Keratinocyte (primary cell): ENCODE data around the gene NT5C1A. TPM values are rescaled to one million over a fixed set of nuclear protein-coding genes. Genes with fewer than 3 reads are reported as not detected.

Experiments used
- DNase-seq: peaks from one replicate; pipeline ENCODE4 v3.0.0-alpha.2; 2011; ENCODE audit warnings: low read depth, missing footprints, low spot score
- FAIRE-seq: peaks from 2 replicates; lab custom pipeline; 2011; peaks lifted over from hg19 to GRCh38; lab: Jason Lieb, UNC
- H2AFZ ChIP-seq: 2 replicates; pipeline ENCODE4 v1.6.0; 2012; ENCODE audit warnings: low read length, control low read depth, inconsistent platforms; ENCODE audit not compliant: control insufficient read depth
- H3K27ac ChIP-seq: 2 replicates; pipeline ENCODE4 v1.5.1; 2011; ENCODE audit warnings: low read length; ENCODE audit not compliant: control insufficient read depth, insufficient read depth
- H3K27me3 ChIP-seq: 3 replicates; pipeline ENCODE4 v1.6.0; 2011; ENCODE audit warnings: low read length; ENCODE audit not compliant: control insufficient read depth, insufficient read depth; ENCODE audit errors: extremely low read depth
- H3K36me3 ChIP-seq, 2 experiments: 2 replicates in 1 of 2; 3 replicates in 1 of 2; pipeline ENCODE4 v1.5.1; 2011; ENCODE audit warnings: low read length in 2 of 2, mild to moderate bottlenecking in 1 of 2; ENCODE audit not compliant: control insufficient read depth in 2 of 2, insufficient read depth in 2 of 2; ENCODE audit errors: extremely low read depth in 1 of 2
- H3K4me1 ChIP-seq: 3 replicates; pipeline ENCODE4 v1.5.1; 2011; ENCODE audit warnings: low read length; ENCODE audit not compliant: control insufficient read depth, insufficient read depth; ENCODE audit errors: extremely low read depth
- H3K4me2 ChIP-seq: 3 replicates; pipeline ENCODE4 v1.6.0; 2011; ENCODE audit warnings: low read depth, low read length; ENCODE audit not compliant: control insufficient read depth, insufficient read depth; ENCODE audit errors: extremely low read depth
- H3K4me3 ChIP-seq, 3 experiments: fragments of 200-600 bp in 1 of 3; sonication (generic) in 1 of 3; 2 replicates in 2 of 3; 3 replicates in 1 of 3; pipeline ENCODE4 v1.5.1; 2011 to 2016; ENCODE audit warnings: low read length in 3 of 3, mild to moderate bottlenecking in 3 of 3, control low read depth in 2 of 3, inconsistent platforms in 1 of 3, low read depth in 1 of 3, mixed read lengths in 1 of 3, mixed run types in 1 of 3, moderate library complexity in 1 of 3; ENCODE audit not compliant: control insufficient read depth in 2 of 3, insufficient read depth in 2 of 3; ENCODE audit errors: extremely low read depth in 1 of 3
- H3K79me2 ChIP-seq: 2 replicates; pipeline ENCODE4 v1.6.0; 2012; ENCODE audit warnings: low read length; ENCODE audit not compliant: control insufficient read depth, insufficient read depth
- H3K9ac ChIP-seq: 3 replicates; pipeline ENCODE4 v1.6.0; 2011; ENCODE audit warnings: low read length; ENCODE audit not compliant: control insufficient read depth, insufficient read depth; ENCODE audit errors: extremely low read depth
- H3K9me1 ChIP-seq: 3 replicates; pipeline ENCODE4 v1.6.0; 2011; ENCODE audit warnings: low read length; ENCODE audit not compliant: control insufficient read depth, insufficient read depth; ENCODE audit errors: extremely low read depth
- H3K9me3 ChIP-seq: 2 replicates; pipeline ENCODE4 v1.5.1; 2012; ENCODE audit warnings: low read depth, low read length; ENCODE audit not compliant: control insufficient read depth
- H4K20me1 ChIP-seq: 3 replicates; pipeline ENCODE4 v1.6.0; 2011; ENCODE audit warnings: low read length; ENCODE audit not compliant: control insufficient read depth, insufficient read depth; ENCODE audit errors: extremely low read depth
- EZH2 ChIP-seq: IDR thresholded peaks from one replicate; pipeline ENCODE4 v1.6.1; 2012; ENCODE audit warnings: inconsistent platforms, mild to moderate bottlenecking, low read length, moderate library complexity
- dilution Hi-C: fragments of 300-500 bp; cut with MboI; formaldehyde crosslinking; loops from one replicate; pipeline ENCODE4 v1.7.0; 2020; ENCODE audit warnings: low sequenced_read_pairs; ENCODE audit not compliant: extremely low pct_ligation_motif_present
- polyA plus RNA-seq, 5 experiments: library from polyadenylated mRNA; depleted of rRNA in 3 of 5; stranded (reverse) in 3 of 5; stranded (forward) in 1 of 5; unstranded in 1 of 5; fragments of >200 nt; gene quantifications; 1 replicate in 1 of 5; 2 replicates in 3 of 5; 3 replicates in 1 of 5; pipeline versions ENCODE4 v1.2.1 to v1.2.3, GENCODE V29; 2011 to 2012; ENCODE audit warnings: missing spikeins in 2 of 5, low read depth in 1 of 5, low replicate concordance in 1 of 5
- TF ChIP-seq, protein P1 (sequence below), 3 experiments: IDR thresholded peaks in 1 of 3; conservative IDR thresholded peaks in 1 of 3; optimal IDR thresholded peaks in 1 of 3; 2 replicates in 2 of 3; 3 replicates in 1 of 3; pipeline versions ENCODE3 to v1.5.1; 2011; ENCODE audit warnings: low read length in 3 of 3, mild to moderate bottlenecking in 3 of 3, moderate library complexity in 2 of 3, control low read depth in 1 of 3, inconsistent platforms in 1 of 3; ENCODE audit not compliant: insufficient read depth in 2 of 3; ENCODE audit errors: extremely low read depth in 1 of 3

Gene NT5C1A
- polyA plus RNA-seq, 1 donor (not counting 4 experiments of a cell fraction or from before 2014, with no cell fraction given), result not detected

DNA sequence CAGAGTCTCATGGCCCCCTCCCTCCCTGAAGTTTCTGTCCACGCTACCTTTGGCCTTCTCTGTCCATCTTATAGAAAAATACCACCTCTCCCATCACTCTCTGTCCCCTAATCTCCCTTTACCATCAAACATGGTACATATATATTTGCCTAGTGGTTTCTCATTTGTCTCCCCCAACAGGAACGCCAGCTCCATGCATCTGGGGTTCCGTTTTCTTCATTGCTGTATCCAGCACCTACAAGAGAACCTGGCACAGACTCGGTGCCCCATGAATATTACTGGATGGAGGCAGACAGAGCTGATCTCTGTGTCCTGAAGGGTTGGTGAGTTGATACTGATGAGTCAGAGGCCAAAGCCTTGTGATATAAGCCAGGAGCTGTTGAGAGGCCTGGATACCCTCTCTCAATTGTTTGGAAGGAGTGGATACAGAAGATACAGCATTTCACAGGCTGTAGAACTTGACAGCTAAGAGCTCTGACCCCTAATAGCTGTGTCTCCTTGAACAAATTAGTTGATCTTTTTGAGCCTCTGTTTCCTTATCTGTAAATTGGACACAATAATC lies 54.3 kb downstream of the NT5C1A start:
- Histone ChIP-seq H3K9me1 (no peaks in the 10 kb centered on the region), H3K9me3 (no peaks in the 10 kb centered on the region), H3K4me1 (no peaks in the 10 kb centered on the region), H3K79me2 (no peaks in the 10 kb centered on the region), H3K27me3 (no peaks in the 10 kb centered on the region), H3K27ac (no peak overlapping the region), H3K9ac (no peak overlapping the region), H3K4me2 (no peak overlapping the region), H2AFZ (no peak overlapping the region), H3K36me3 (no peaks in the 10 kb centered on the region), H3K4me3 (no peak overlapping the region), H4K20me1 (no peaks in the 10 kb centered on the region)
- dilution Hi-C loops, result no loop called here
- TF ChIP-seq, protein P1, sequence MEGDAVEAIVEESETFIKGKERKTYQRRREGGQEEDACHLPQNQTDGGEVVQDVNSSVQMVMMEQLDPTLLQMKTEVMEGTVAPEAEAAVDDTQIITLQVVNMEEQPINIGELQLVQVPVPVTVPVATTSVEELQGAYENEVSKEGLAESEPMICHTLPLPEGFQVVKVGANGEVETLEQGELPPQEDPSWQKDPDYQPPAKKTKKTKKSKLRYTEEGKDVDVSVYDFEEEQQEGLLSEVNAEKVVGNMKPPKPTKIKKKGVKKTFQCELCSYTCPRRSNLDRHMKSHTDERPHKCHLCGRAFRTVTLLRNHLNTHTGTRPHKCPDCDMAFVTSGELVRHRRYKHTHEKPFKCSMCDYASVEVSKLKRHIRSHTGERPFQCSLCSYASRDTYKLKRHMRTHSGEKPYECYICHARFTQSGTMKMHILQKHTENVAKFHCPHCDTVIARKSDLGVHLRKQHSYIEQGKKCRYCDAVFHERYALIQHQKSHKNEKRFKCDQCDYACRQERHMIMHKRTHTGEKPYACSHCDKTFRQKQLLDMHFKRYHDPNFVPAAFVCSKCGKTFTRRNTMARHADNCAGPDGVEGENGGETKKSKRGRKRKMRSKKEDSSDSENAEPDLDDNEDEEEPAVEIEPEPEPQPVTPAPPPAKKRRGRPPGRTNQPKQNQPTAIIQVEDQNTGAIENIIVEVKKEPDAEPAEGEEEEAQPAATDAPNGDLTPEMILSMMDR (optimal IDR thresholded peaks at IDR 0.05 in 1 of 3, IDR thresholded peaks at IDR 0.05 in 1 of 3, conservative IDR thresholded peaks at IDR 0.05 in 1 of 3; ENCODE audit: extremely low read depth in 1 of 3, insufficient read depth in 2 of 3, low read length in 3 of 3), result no peak
- no peak for TF ChIP-seq EZH2
- FAIRE-seq, result no peak
- no peak for DNase-seq

DNA sequence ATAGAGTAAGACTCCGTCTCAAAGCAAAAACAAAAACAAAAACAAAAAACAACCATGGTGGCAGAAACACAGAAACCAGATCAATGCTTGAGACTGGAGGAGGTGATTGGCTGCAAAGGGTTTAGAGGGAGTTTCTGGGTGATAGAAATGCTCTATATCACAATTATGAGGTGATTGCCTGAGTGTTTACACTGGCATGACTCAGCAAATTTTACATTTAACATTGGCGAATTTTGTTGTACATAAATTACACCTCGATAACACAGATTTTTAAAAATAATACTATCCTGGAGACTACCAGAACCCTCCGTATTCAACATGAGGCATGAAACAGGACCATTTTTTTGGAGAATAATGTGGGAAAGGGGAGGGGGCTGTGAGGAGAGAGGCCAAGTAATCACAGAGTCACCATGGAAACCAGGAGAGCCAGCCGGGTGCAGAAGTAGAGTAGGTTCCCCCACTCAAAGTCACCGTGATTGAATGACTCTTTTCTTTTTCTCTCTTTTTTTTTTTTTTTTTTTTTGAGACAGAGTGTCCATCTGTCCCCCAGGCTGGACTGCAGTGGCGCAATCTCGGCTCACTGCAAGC lies 56.7 kb downstream of the NT5C1A start:
- Histone ChIP-seq H3K27me3 (no peaks in the 10 kb centered on the region), H2AFZ (no peak overlapping the region), H3K4me2 (no peak overlapping the region), H3K4me1 (no peaks in the 10 kb centered on the region), H3K9me1 (no peaks in the 10 kb centered on the region), H3K79me2 (no peaks in the 10 kb centered on the region), H3K9me3 (no peaks in the 10 kb centered on the region), H3K4me3 (no peak overlapping the region), H3K27ac (no peak overlapping the region), H3K36me3 (no peaks in the 10 kb centered on the region), H4K20me1 (no peaks in the 10 kb centered on the region), H3K9ac (no peak overlapping the region)
- dilution Hi-C loops, result no loop called here
- DNase-seq (no peak), FAIRE-seq (no peak)
- TF ChIP-seq EZH2, result no peak
- TF ChIP-seq, protein P1 (optimal IDR thresholded peaks at IDR 0.05 in 1 of 3, IDR thresholded peaks at IDR 0.05 in 1 of 3, conservative IDR thresholded peaks at IDR 0.05 in 1 of 3; ENCODE audit: extremely low read depth in 1 of 3, insufficient read depth in 2 of 3, low read length in 3 of 3), result no peak
